Urinary bladder (tissue), 4 donors: ENCODE results near the gene CCDC187. TPM values are rescaled to one million over a fixed set of nuclear protein-coding genes. Genes with fewer than 3 reads are reported as not detected.

ENCODE experiments used
- DNase-seq: peaks from one replicate; pipeline ENCODE4 v3.0.0-alpha.2; 2015; ENCODE audit errors: extremely low spot score
- H3K27ac ChIP-seq: one replicate; pipeline ENCODE4 v1.5.1; 2013; ENCODE audit warnings: low read depth, mild to moderate bottlenecking, moderate library complexity
- H3K36me3 ChIP-seq: one replicate; pipeline ENCODE4 v1.6.1; 2013; ENCODE audit warnings: mild to moderate bottlenecking, moderate library complexity; ENCODE audit not compliant: insufficient read depth
- H3K4me1 ChIP-seq: one replicate; pipeline ENCODE4 v1.6.1; 2013; ENCODE audit warnings: mild to moderate bottlenecking, moderate library complexity; ENCODE audit not compliant: insufficient read depth
- H3K4me3 ChIP-seq: one replicate; pipeline ENCODE4 v1.5.1; 2013; ENCODE audit warnings: low read depth, low read length
- WGBS: extraction: QIAGEN DNeasy Blood & Tissue Kit; methylation state at CpG from one replicate; pipeline ENCODE4 v1.1.7; 2013; 5-methylcytosine and 5-hydroxymethylcytosine counted together
- polyA plus RNA-seq: library from polyadenylated mRNA; stranded (reverse); fragments of 200-250 nt; gene quantifications from one replicate; pipeline ENCODE4 v1.2.3, GENCODE V29; 2013
- total RNA-seq: library from RNA; depleted of rRNA; stranded (reverse); fragments of >200 nt; gene quantifications from one replicate; pipeline ENCODE4 v1.2.3, GENCODE V29; 2014
- donor health status: healthy with polysubstance abuse.
- donor health status: healthy.

The CCDC187 gene
- total and polyA plus RNA-seq, 2 donors: 0.19 to 0.58 TPM

GRCh38 chr9:136279471-136279870, 24.4 kb downstream of the CCDC187 start:
- 89% methylated on average over 6 of the region's 6 CpGs for WGBS
- no peak overlapping the region for H3K27ac ChIP-seq
- no peaks in the 10 kb centered on the region for H3K36me3 ChIP-seq
- H3K4me1 ChIP-seq: no peaks in the 10 kb centered on the region
- no peak for DNase-seq
- H3K4me3 ChIP-seq: no peak overlapping the region

GRCh38 chr9:136278894-136279293, 25.0 kb downstream of the CCDC187 start:
- Histone ChIP-seq H3K27ac (no peak overlapping the region), H3K4me3 (no peak overlapping the region), H3K36me3 (no peaks in the 10 kb centered on the region), H3K4me1 (no peaks in the 10 kb centered on the region)
- WGBS: 88% methylated on average over 1 of the region's 1 CpG
- no peak for DNase-seq

GRCh38 chr9:136278221-136278620, 25.7 kb downstream of the CCDC187 start:
- no peak overlapping the region for H3K27ac ChIP-seq
- no peaks in the 10 kb centered on the region for H3K36me3 ChIP-seq
- WGBS: 87% methylated on average over 9 of the region's 9 CpGs
- no peak overlapping the region for H3K4me3 ChIP-seq
- no peaks in the 10 kb centered on the region for H3K4me1 ChIP-seq
- DNase-seq: no peak

GRCh38 chr9:136277746-136278145, 26.1 kb downstream of the CCDC187 start:
- DNase-seq: no peak

GRCh38 chr9:136276716-136277115, 27.2 kb downstream of the CCDC187 start:
- H3K4me1 ChIP-seq: no peaks in the 10 kb centered on the region
- H3K27ac ChIP-seq: no peak overlapping the region
- H3K36me3 ChIP-seq: no peaks in the 10 kb centered on the region
- WGBS: 81% methylated on average over 11 of the region's 11 CpGs
- no peak overlapping the region for H3K4me3 ChIP-seq
- DNase-seq: no peak

More at GRCh38 chr9:136277746-136278145, 26.1 kb downstream of the CCDC187 start:
- Histone ChIP-seq H3K4me1 (no peaks in the 10 kb centered on the region), H3K27ac (no peak overlapping the region), H3K4me3 (no peak overlapping the region), H3K36me3 (no peaks in the 10 kb centered on the region)
- WGBS: 89% methylated on average over 14 of the region's 14 CpGs

- Histone ChIP-seq H3K4me1 (no peaks in the 10 kb centered on the region), H3K4me3 (no peak overlapping the region), H3K36me3 (no peaks in the 10 kb centered on the region), H3K27ac (no peak overlapping the region)
- 57% methylated on average over 21 of the region's 21 CpGs for WGBS
- DNase-seq: no peak
Measured at GRCh38 chr9:136275655-136276429, 28.1 kb downstream of the CCDC187 start.

GRCh38 chr9:136274786-136275654, 28.9 kb downstream of the CCDC187 start:
- no peak for DNase-seq
- WGBS: 60% methylated on average over 28 of the region's 28 CpGs
- Histone ChIP-seq H3K36me3 (no peaks in the 10 kb centered on the region), H3K4me3 (no peak overlapping the region), H3K27ac (no peak overlapping the region), H3K4me1 (no peaks in the 10 kb centered on the region)

GRCh38 chr9:136273921-136274785, 29.7 kb downstream of the CCDC187 start:
- Histone ChIP-seq H3K36me3 (no peaks in the 10 kb centered on the region), H3K27ac (no peak overlapping the region), H3K4me1 (no peaks in the 10 kb centered on the region), H3K4me3 (no peak overlapping the region)
- DNase-seq: no peak
- WGBS: 85% methylated on average over 28 of the region's 28 CpGs

- WGBS: 71% methylated on average over 14 of the region's 14 CpGs
Measured at GRCh38 chr9:136273244-136273865, 30.5 kb downstream of the CCDC187 start.

GRCh38 chr9:136270173-136270705, 33.7 kb downstream of the CCDC187 start:
- Histone ChIP-seq H3K4me1 (no peaks in the 10 kb centered on the region), H3K36me3 (no peaks in the 10 kb centered on the region), H3K27ac (no peak overlapping the region), H3K4me3 (no peak overlapping the region)
- 78% methylated on average over 13 of the region's 13 CpGs for WGBS
- no peak for DNase-seq

More at GRCh38 chr9:136273244-136273865, 30.5 kb downstream of the CCDC187 start:
- Histone ChIP-seq H3K4me3 (no peak overlapping the region), H3K4me1 (no peaks in the 10 kb centered on the region), H3K36me3 (no peaks in the 10 kb centered on the region), H3K27ac (no peak overlapping the region)
- DNase-seq: no peak

GRCh38 chr9:136268735-136269134, 35.2 kb downstream of the CCDC187 start:
- WGBS: 67% methylated on average over 6 of the region's 6 CpGs
- Histone ChIP-seq H3K4me3 (no peak overlapping the region), H3K4me1 (no peaks in the 10 kb centered on the region), H3K36me3 (no peaks in the 10 kb centered on the region), H3K27ac (no peak overlapping the region)
- no peak for DNase-seq

- H3K27ac ChIP-seq: no peak overlapping the region
- 41% methylated on average over 6 of the region's 6 CpGs for WGBS
- no peaks in the 10 kb centered on the region for H3K36me3 ChIP-seq
- no peak overlapping the region for H3K4me3 ChIP-seq
- no peaks in the 10 kb centered on the region for H3K4me1 ChIP-seq
- no peak for DNase-seq
Measured at GRCh38 chr9:136268318-136268717, 35.6 kb downstream of the CCDC187 start.
